Measurements from ENCODE around the gene EFNA5.

DNA sequence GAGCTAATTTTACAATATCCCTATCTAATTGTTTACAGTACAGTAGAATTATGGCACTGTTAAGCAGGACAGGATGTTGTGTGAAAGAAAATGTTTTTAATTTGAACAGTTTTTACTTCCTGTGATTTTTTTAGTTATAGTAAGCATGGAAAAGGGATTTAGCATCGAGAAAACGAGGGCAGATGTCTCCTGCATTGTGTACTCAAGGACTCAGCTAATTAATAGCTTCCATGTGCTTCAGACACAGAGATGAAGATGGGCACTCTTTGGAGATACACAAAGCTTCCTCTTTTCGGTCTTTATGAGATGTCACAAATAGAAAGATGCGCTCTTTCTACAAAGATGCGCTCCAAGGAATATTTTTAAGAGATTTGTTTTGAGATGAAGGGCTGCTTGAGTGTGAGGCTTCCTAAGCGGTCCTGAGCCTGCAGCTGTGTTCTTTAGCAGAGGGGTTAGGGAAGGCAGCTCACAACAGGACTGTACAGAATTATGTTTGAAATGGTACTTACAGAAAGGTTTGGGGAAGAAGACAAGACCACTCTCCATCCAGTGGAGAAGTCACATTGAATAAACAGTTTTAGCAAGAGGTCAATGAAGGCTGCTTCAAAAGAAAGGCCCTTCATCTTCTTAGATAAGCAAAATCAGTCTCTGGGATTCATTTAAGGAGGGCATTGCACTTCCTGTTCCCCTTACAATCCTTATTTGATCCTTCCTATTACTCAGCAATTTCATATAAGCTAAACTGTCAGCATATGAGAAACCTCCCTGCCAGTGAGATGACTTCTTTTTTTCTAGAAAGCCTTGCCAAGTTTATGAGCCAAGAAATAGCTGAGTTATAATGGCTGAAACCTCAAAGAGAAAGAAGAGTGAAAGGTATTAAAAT lies 311.5 kb downstream of the EFNA5 start:
- TF ChIP-seq, protein P1, sequence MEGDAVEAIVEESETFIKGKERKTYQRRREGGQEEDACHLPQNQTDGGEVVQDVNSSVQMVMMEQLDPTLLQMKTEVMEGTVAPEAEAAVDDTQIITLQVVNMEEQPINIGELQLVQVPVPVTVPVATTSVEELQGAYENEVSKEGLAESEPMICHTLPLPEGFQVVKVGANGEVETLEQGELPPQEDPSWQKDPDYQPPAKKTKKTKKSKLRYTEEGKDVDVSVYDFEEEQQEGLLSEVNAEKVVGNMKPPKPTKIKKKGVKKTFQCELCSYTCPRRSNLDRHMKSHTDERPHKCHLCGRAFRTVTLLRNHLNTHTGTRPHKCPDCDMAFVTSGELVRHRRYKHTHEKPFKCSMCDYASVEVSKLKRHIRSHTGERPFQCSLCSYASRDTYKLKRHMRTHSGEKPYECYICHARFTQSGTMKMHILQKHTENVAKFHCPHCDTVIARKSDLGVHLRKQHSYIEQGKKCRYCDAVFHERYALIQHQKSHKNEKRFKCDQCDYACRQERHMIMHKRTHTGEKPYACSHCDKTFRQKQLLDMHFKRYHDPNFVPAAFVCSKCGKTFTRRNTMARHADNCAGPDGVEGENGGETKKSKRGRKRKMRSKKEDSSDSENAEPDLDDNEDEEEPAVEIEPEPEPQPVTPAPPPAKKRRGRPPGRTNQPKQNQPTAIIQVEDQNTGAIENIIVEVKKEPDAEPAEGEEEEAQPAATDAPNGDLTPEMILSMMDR (IDR thresholded peaks at IDR 0.05; ENCODE audit: low read depth, low read length): no peak
- TF ChIP-seq POLR2A (IDR thresholded peaks at IDR 0.05; ENCODE audit: extremely low read depth, insufficient read length) (no peak), MYC (IDR thresholded peaks at IDR 0.05; ENCODE audit: low read depth, low read length) (no peak)

Measured in NB4 (cell line).